HCT116 (cell line): Measurements from ENCODE around the gene NOS1. TPM values are rescaled to one million over a fixed set of nuclear protein-coding genes. Genes with fewer than 3 reads are reported as not detected.
A peak's percentile ranks its signal among the peaks of the same experiment; 100 is the strongest.

ENCODE experiments used
- ATAC-seq: fragments of 200-7000 bp; cut with Tn5 transposase; 2 replicates; pipeline ENCODE4 v1.9.1; 2020; ENCODE audit warnings: mild to moderate bottlenecking, moderate library complexity
- BruUV-seq: library from RNA; stranded (reverse); fragments of 400-500 nt; replicated peaks from 2 replicates; lab custom pipeline; 2021; lab: Mats Ljungman, UMichigan
- CTCF ChIA-PET: fragments of 300-600 bp; sonication (Branson Sonifier 250); formaldehyde crosslinking; loops from one replicate; lab custom pipeline; 2021; ENCODE audit warnings: antibody characterized with exemption; lab: Charles Lee
- POLR2A ChIA-PET: fragments of 300-600, 350-600 bp; sonication (Branson Sonifier 250); formaldehyde crosslinking; loops from one replicate; lab custom pipeline; 2021; ENCODE audit warnings: antibody characterized with exemption; lab: Charles Lee
- RAD21 ChIA-PET, 2 experiments: fragments of 300-600 bp; sonication (Branson Sonifier 250); formaldehyde crosslinking; loops; one replicate each; lab custom pipeline; 2023; ENCODE audit warnings: low total read pairs in 2 of 2; ENCODE audit not compliant: uncharacterized antibody in 2 of 2, unreplicated experiment in 2 of 2, low non-redundant PET in 1 of 2; lab: Charles Lee
- DNase-seq: peaks from one replicate; pipeline ENCODE4 v3.0.0-alpha.2; 2010; ENCODE audit warnings: low read depth, low spot score
- H2AFZ ChIP-seq: fragments of 200-600 bp; shearing (Covaris generic), sonication (generic); 2 replicates; pipeline ENCODE4 v1.6.1; 2017; ENCODE audit warnings: low read depth, mixed run types, mixed read lengths, antibody characterized with exemption, low read length; ENCODE audit not compliant: poor library complexity, severe bottlenecking
- H3K27ac ChIP-seq: 2 replicates; pipeline ENCODE4 v1.5.1; 2012; ENCODE audit warnings: low read depth, low read length
- H3K27me3 ChIP-seq: fragments of 200-600 bp; sonication (generic); 2 replicates; pipeline ENCODE4 v1.6.1; 2016; ENCODE audit warnings: mixed run types, low read length, mixed read lengths; ENCODE audit not compliant: insufficient read depth
- H3K36me3 ChIP-seq, 2 experiments: fragments of 200-500 bp in 1 of 2; fragments of 200-600 bp in 1 of 2; sonication (Bioruptor generic) in 1 of 2; sonication (generic) in 1 of 2; 2 replicates each; pipeline versions ENCODE4 v1.5.1 to v1.6.1; 2014 to 2016; ENCODE audit warnings: low read length in 2 of 2, inconsistent platforms in 1 of 2, mixed read lengths in 1 of 2, mixed run types in 1 of 2; ENCODE audit not compliant: insufficient read depth in 2 of 2, control insufficient read depth in 1 of 2
- H3K4me1 ChIP-seq, 2 experiments: fragments of 200-600 bp in 1 of 2; sonication (generic) in 1 of 2; 2 replicates each; pipeline versions ENCODE4 v1.5.1 to v1.6.1; 2012 to 2017; ENCODE audit warnings: low read length in 2 of 2, inconsistent platforms in 1 of 2, mild to moderate bottlenecking in 1 of 2, mixed read lengths in 1 of 2, mixed run types in 1 of 2, moderate library complexity in 1 of 2; ENCODE audit not compliant: insufficient read depth in 2 of 2, control insufficient read depth in 1 of 2
- H3K4me2 ChIP-seq: fragments of 200-600 bp; sonication (generic); 2 replicates; pipeline ENCODE4 v1.6.1; 2017; ENCODE audit warnings: mixed run types, low read length, mixed read lengths
- H3K4me3 ChIP-seq, 2 experiments: fragments of 200-600 bp in 1 of 2; sonication (generic) in 1 of 2; replicated peaks in 1 of 2; 2 replicates each; pipeline ENCODE4 v1.5.1; 2011 to 2016; ENCODE audit warnings: low read length in 2 of 2, control low read depth in 1 of 2, low read depth in 1 of 2, mild to moderate bottlenecking in 1 of 2, mixed read lengths in 1 of 2, mixed run types in 1 of 2
- H3K79me2 ChIP-seq: fragments of 200-600 bp; sonication (generic); 2 replicates; pipeline ENCODE4 v1.6.1; 2017; ENCODE audit warnings: mild to moderate bottlenecking, mixed run types, low read length, moderate library complexity, mixed read lengths; ENCODE audit not compliant: insufficient read depth
- H3K9ac ChIP-seq: fragments of 200-600 bp; sonication (generic); 2 replicates; pipeline ENCODE4 v1.6.1; 2016; ENCODE audit warnings: low read length, mixed read lengths
- H3K9me2 ChIP-seq: fragments of 200-600 bp; sonication (generic), shearing (Covaris generic); 2 replicates; pipeline ENCODE4 v1.6.1; 2017; ENCODE audit warnings: mixed run types, mild to moderate bottlenecking, moderate library complexity; ENCODE audit not compliant: insufficient read depth
- H3K9me3 ChIP-seq, 2 experiments: fragments of 200-500 bp in 1 of 2; fragments of 200-600 bp in 1 of 2; sonication (Bioruptor generic) in 1 of 2; sonication (generic) in 1 of 2; 2 replicates each; pipeline ENCODE4 v1.6.1; 2014 to 2017; ENCODE audit warnings: low read length in 2 of 2, mixed read lengths in 2 of 2, inconsistent platforms in 1 of 2, low read depth in 1 of 2, mild to moderate bottlenecking in 1 of 2, mixed run types in 1 of 2, moderate library complexity in 1 of 2; ENCODE audit not compliant: control insufficient read depth in 1 of 2, insufficient read depth in 1 of 2
- H4K20me1 ChIP-seq: fragments of 200-600 bp; sonication (generic), shearing (Covaris generic); 2 replicates; pipeline ENCODE4 v1.6.1; 2017; ENCODE audit warnings: mixed run types, mild to moderate bottlenecking, moderate library complexity; ENCODE audit not compliant: insufficient read depth
- CBX3 ChIP-seq: IDR thresholded peaks from 2 replicates; pipeline ENCODE4 v1.6.1; 2012; ENCODE audit warnings: low read depth
- CEBPB ChIP-seq: IDR thresholded peaks from 2 replicates; pipeline ENCODE4 v1.6.1; 2012; ENCODE audit warnings: low read depth
- EGR1 ChIP-seq: IDR thresholded peaks from 2 replicates; pipeline ENCODE4 v1.6.1; 2012; ENCODE audit warnings: low read depth
- EZH2 ChIP-seq: fragments of 200-600 bp; sonication (generic); IDR thresholded peaks from 2 replicates; pipeline ENCODE4 v1.6.1; 2017; ENCODE audit warnings: antibody characterized with exemption, mixed run types
- JUND ChIP-seq: IDR thresholded peaks from 2 replicates; pipeline ENCODE4 v1.6.1; 2012
- POLR2AphosphoS5 ChIP-seq: IDR thresholded peaks from 2 replicates; pipeline ENCODE4 v1.6.1; 2011; ENCODE audit warnings: mild to moderate bottlenecking, low read depth, low read length, moderate library complexity
- RAD21 ChIP-seq: IDR thresholded peaks from 2 replicates; pipeline ENCODE4 v1.6.1; 2012; ENCODE audit warnings: low read depth, mild to moderate bottlenecking
- SP1 ChIP-seq: IDR thresholded peaks from 2 replicates; pipeline ENCODE4 v1.6.1; 2012; ENCODE audit warnings: low read depth
- SRF ChIP-seq: IDR thresholded peaks from 2 replicates; pipeline ENCODE4 v1.6.1; 2012; ENCODE audit warnings: low read depth
- intact Hi-C: fragments of 100-400 bp; cut with micrococcal nuclease; formaldehyde crosslinking; loops from 2 replicates; pipeline ENCODE4 v1.10.0; 2022
- total RNA-seq: library from RNA; stranded (reverse); gene quantifications from one replicate; pipeline ENCODE4 v1.2.1, GENCODE V29; 2021; ENCODE audit not compliant: unreplicated experiment
- TF ChIP-seq, protein P1 (sequence below): IDR thresholded peaks from 2 replicates; pipeline ENCODE4 v1.6.1; 2012
- TF ChIP-seq, protein P2 (sequence below), 3 experiments: fragments of 200-600 bp in 1 of 3; sonication (generic) in 1 of 3; IDR thresholded peaks in 2 of 3; conservative IDR thresholded peaks in 1 of 3; 2 replicates each; pipeline ENCODE4 v1.5.1; 2012 to 2017; ENCODE audit warnings: low read depth in 2 of 3, low read length in 2 of 3, antibody characterized with exemption in 1 of 3, borderline replicate concordance in 1 of 3, control low read depth in 1 of 3, mild to moderate bottlenecking in 1 of 3, mixed read lengths in 1 of 3, mixed run types in 1 of 3, moderate library complexity in 1 of 3; ENCODE audit not compliant: insufficient read depth in 1 of 3

NOS1 gene
- total RNA-seq, 1 experiment from 2014 or later = 0.22 TPM

- H3K79me2 ChIP-seq = no peaks in the 10 kb centered on the region
- no peaks in the 10 kb centered on the region for H3K4me1 ChIP-seq
- H3K4me2 ChIP-seq = no peak overlapping the region
- peaks cover 34% of the 10 kb centered on the region for H3K27me3 ChIP-seq
- ChIA-PET RAD21 (interaction anchor here in 1 of 2 experiments (0.5 kb wide), 1 partner anchor 128 kb away, joined by 3 read pairs; no protein-coding TSS in a partner anchor), CTCF (interaction anchor here (2.4 kb wide), 1 partner anchor 504 kb away, joined by 14 read pairs; no protein-coding TSS in a partner anchor), POLR2A (no interaction called here)
- H3K4me3 ChIP-seq = no peak overlapping the region
- no peaks in the 10 kb centered on the region for H4K20me1 ChIP-seq
- BruUV-seq = no TSS peak
- no peak for TF ChIP-seq POLR2AphosphoS5
- TF ChIP-seq, protein P1, sequence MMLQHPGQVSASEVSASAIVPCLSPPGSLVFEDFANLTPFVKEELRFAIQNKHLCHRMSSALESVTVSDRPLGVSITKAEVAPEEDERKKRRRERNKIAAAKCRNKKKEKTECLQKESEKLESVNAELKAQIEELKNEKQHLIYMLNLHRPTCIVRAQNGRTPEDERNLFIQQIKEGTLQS = no peak
- no peak for TF ChIP-seq EGR1
- TF ChIP-seq EZH2 = no peak
- TF ChIP-seq SP1 = no peak
- no peak for TF ChIP-seq CEBPB
- TF ChIP-seq CBX3 = no peak
- TF ChIP-seq RAD21 = no peak
- TF ChIP-seq SRF = no peak
- no peaks in the 10 kb centered on the region for H3K9me2 ChIP-seq
- no peak overlapping the region for H3K27ac ChIP-seq
- H3K36me3 ChIP-seq = no peaks in the 10 kb centered on the region
- intact Hi-C loops = no loop called here
- no peak overlapping the region for H2AFZ ChIP-seq
- ATAC-seq (no peak), DNase-seq (no peak)
- no peaks in the 10 kb centered on the region for H3K9me3 ChIP-seq
- H3K9ac ChIP-seq = no peak overlapping the region
Measured at GRCh38 chr12:117333331-117333881, 28.0 kb downstream of the NOS1 start.

GRCh38 chr12:117331691-117332090 is 29.7 kb downstream of the NOS1 start:
- RAD21 ChIA-PET = interaction anchor here in 1 of 2 experiments (1.1 kb wide), 1 partner anchor 518 kb away, joined by 3 read pairs; no protein-coding TSS in a partner anchor
- no peak for DNase-seq
- H2AFZ ChIP-seq = no peak overlapping the region
- H3K4me2 ChIP-seq = no peak overlapping the region
- no peak overlapping the region for H3K27ac ChIP-seq
- TF ChIP-seq, protein P2, sequence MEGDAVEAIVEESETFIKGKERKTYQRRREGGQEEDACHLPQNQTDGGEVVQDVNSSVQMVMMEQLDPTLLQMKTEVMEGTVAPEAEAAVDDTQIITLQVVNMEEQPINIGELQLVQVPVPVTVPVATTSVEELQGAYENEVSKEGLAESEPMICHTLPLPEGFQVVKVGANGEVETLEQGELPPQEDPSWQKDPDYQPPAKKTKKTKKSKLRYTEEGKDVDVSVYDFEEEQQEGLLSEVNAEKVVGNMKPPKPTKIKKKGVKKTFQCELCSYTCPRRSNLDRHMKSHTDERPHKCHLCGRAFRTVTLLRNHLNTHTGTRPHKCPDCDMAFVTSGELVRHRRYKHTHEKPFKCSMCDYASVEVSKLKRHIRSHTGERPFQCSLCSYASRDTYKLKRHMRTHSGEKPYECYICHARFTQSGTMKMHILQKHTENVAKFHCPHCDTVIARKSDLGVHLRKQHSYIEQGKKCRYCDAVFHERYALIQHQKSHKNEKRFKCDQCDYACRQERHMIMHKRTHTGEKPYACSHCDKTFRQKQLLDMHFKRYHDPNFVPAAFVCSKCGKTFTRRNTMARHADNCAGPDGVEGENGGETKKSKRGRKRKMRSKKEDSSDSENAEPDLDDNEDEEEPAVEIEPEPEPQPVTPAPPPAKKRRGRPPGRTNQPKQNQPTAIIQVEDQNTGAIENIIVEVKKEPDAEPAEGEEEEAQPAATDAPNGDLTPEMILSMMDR (IDR thresholded peaks at IDR 0.05 in 2 of 3, conservative IDR thresholded peaks at IDR 0.05 in 1 of 3; ENCODE audit: borderline replicate concordance in 1 of 3, insufficient read depth in 1 of 3, low read depth in 2 of 3, low read length in 2 of 3) = peak; percentile 30 to 38 (median 38); a peak in 5 of 6 replicates
- no peak for TF ChIP-seq JUND
- peak; percentile 59 for TF ChIP-seq RAD21
- TF ChIP-seq, all 23 proteins: peak for 2
- Histone ChIP-seq H3K4me3 (no peak overlapping the region), H3K27me3 (peaks cover 46% of the 10 kb centered on the region), H3K36me3 (no peaks in the 10 kb centered on the region), H3K4me1 (no peaks in the 10 kb centered on the region), H3K9me3 (no peaks in the 10 kb centered on the region), H3K9me2 (no peaks in the 10 kb centered on the region), H4K20me1 (no peaks in the 10 kb centered on the region), H3K9ac (no peak overlapping the region), H3K79me2 (no peaks in the 10 kb centered on the region)
- peak; percentile 64; the same call in 1 of the 2 replicates for ATAC-seq
- CTCF ChIA-PET = interaction anchor here (0.6 to 2.4 kb wide), 8 partner anchors 11 to 525 kb away, joined by 3 to 14 read pairs (median 4); no protein-coding TSS in a partner anchor
- intact Hi-C loops = no loop called here
- no TSS peak for BruUV-seq
- POLR2A ChIA-PET = no interaction called here
